CD14-positive monocyte (primary cell): ENCODE data around the gene SCFD1. TPM values are rescaled to one million over a fixed set of nuclear protein-coding genes. Genes with fewer than 3 reads are reported as not detected.

Experiments used
- DNase-seq, 3 donors: peaks; one replicate each; pipeline ENCODE4 v3.0.0-alpha.2; 2011 to 2022
- H2AFZ ChIP-seq: 2 replicates; pipeline ENCODE4 v1.6.0; 2012; ENCODE audit warnings: mild to moderate bottlenecking, low read depth, low read length, inconsistent platforms; ENCODE audit not compliant: insufficient read depth, poor library complexity, severe bottlenecking
- H3K27ac ChIP-seq, 2 donors: 1 replicate in 1 of 2; 2 replicates in 1 of 2; pipeline ENCODE4 v1.5.1; 2012 to 2013; ENCODE audit warnings: low read length in 2 of 2, control low read depth in 1 of 2, inconsistent platforms in 1 of 2, low read depth in 1 of 2, mild to moderate bottlenecking in 1 of 2
- H3K27me3 ChIP-seq, 2 donors: one replicate each; pipeline versions ENCODE4 v1.6.0 to v1.6.1; 2011 to 2013; ENCODE audit warnings: low read length in 2 of 2; ENCODE audit not compliant: control insufficient read depth in 2 of 2, insufficient read depth in 2 of 2
- H3K36me3 ChIP-seq, 2 donors: replicated peaks in 1 of 2; 1 replicate in 1 of 2; 2 replicates in 1 of 2; pipeline versions ENCODE4 v1.5.1 to v1.6.1; 2012 to 2013; ENCODE audit warnings: low read length in 2 of 2, control low read depth in 1 of 2, inconsistent platforms in 1 of 2, mild to moderate bottlenecking in 1 of 2; ENCODE audit not compliant: insufficient read depth in 2 of 2, control insufficient read depth in 1 of 2
- H3K4me1 ChIP-seq, 2 donors: 1 replicate in 1 of 2; 2 replicates in 1 of 2; pipeline versions ENCODE4 v1.5.1 to v1.6.1; 2012 to 2013; ENCODE audit warnings: low read length in 2 of 2, control low read depth in 1 of 2, inconsistent platforms in 1 of 2, mild to moderate bottlenecking in 1 of 2, moderate library complexity in 1 of 2; ENCODE audit not compliant: insufficient read depth in 2 of 2, control insufficient read depth in 1 of 2
- H3K4me2 ChIP-seq: replicated peaks from 2 replicates; pipeline ENCODE3; 2012; ENCODE audit warnings: low read length, moderate library complexity, mild to moderate bottlenecking; ENCODE audit not compliant: poor library complexity, severe bottlenecking; ENCODE audit errors: extremely low read depth
- H3K4me3 ChIP-seq, 3 experiments: fragments of 200-600 bp in 1 of 3; sonication (generic) in 1 of 3; replicated peaks in 1 of 3; 1 replicate in 2 of 3; 2 replicates in 1 of 3; pipeline ENCODE4 v1.5.1; 2011 to 2013; ENCODE audit warnings: low read length in 3 of 3, mild to moderate bottlenecking in 3 of 3, control low read depth in 2 of 3, low read depth in 2 of 3, inconsistent platforms in 1 of 3, moderate library complexity in 1 of 3
- H3K79me2 ChIP-seq: 2 replicates; pipeline ENCODE4 v1.6.0; 2012; ENCODE audit warnings: mild to moderate bottlenecking, control low read depth, inconsistent platforms, low read length, moderate library complexity; ENCODE audit not compliant: insufficient read depth
- H3K9ac ChIP-seq: 2 replicates; pipeline ENCODE4 v1.6.0; 2017; ENCODE audit warnings: low read length, mild to moderate bottlenecking; ENCODE audit not compliant: insufficient read depth, poor library complexity, severe bottlenecking
- H3K9me3 ChIP-seq, 2 donors: replicated peaks in 1 of 2; 1 replicate in 1 of 2; 2 replicates in 1 of 2; pipeline versions ENCODE4 v1.5.1 to v1.6.1; 2012 to 2013; ENCODE audit warnings: low read length in 2 of 2, control low read depth in 1 of 2; ENCODE audit not compliant: control insufficient read depth in 1 of 2, insufficient read depth in 1 of 2
- H4K20me1 ChIP-seq: 2 replicates; pipeline ENCODE4 v1.6.0; 2012; ENCODE audit warnings: mild to moderate bottlenecking, low read length, control low read depth, moderate library complexity; ENCODE audit not compliant: insufficient read depth
- H3K27ac Mint-ChIP-seq, 7 donors: one replicate each; pipeline ENCODE4 v1.8.0; 2020; ENCODE audit warnings: mild to moderate bottlenecking in 7 of 7, mixed read lengths in 7 of 7, moderate library complexity in 6 of 7, inconsistent platforms in 2 of 7
- H3K27me3 Mint-ChIP-seq, 3 donors: one replicate each; pipeline ENCODE4 v1.8.0; 2021 to 2022; ENCODE audit warnings: low read depth in 3 of 3, mild to moderate bottlenecking in 3 of 3, mixed read lengths in 3 of 3, moderate library complexity in 3 of 3, inconsistent platforms in 1 of 3
- H3K36me3 Mint-ChIP-seq, 2 donors: one replicate each; pipeline ENCODE4 v1.8.0; 2020; ENCODE audit warnings: mixed read lengths in 2 of 2, inconsistent platforms in 1 of 2, mild to moderate bottlenecking in 1 of 2
- H3K4me1 Mint-ChIP-seq: one replicate; pipeline ENCODE4 v1.8.0; 2020; ENCODE audit warnings: mild to moderate bottlenecking, mixed read lengths
- H3K4me3 Mint-ChIP-seq, 2 donors: one replicate each; pipeline ENCODE4 v1.8.0; 2020; ENCODE audit warnings: mild to moderate bottlenecking in 2 of 2, mixed read lengths in 2 of 2, moderate library complexity in 1 of 2
- H3K9me3 Mint-ChIP-seq, 7 donors: one replicate each; pipeline ENCODE4 v1.8.0; 2020 to 2022; ENCODE audit warnings: mixed read lengths in 7 of 7, mild to moderate bottlenecking in 6 of 7, moderate library complexity in 6 of 7, inconsistent platforms in 2 of 7
- WGBS: methylation state at CpG from one replicate; pipeline ENCODE4 v1.1.5; 2013; ENCODE audit warnings: missing lambda C conversion rate; ENCODE audit not compliant: insufficient coverage; 5-methylcytosine and 5-hydroxymethylcytosine counted together
- intact Hi-C, 2 donors: fragments of 100-400 bp; cut with micrococcal nuclease; formaldehyde crosslinking; loops; one replicate each; pipeline versions ENCODE4 v1.15.0 to v1.15.1; 2023
- polyA plus RNA-seq, 3 donors: library from polyadenylated mRNA; depleted of rRNA in 1 of 3; unstranded in 2 of 3; stranded (reverse) in 1 of 3; fragments of 300-500 nt in 2 of 3; fragments of >200 nt in 1 of 3; fragmentation: Illumina TruSeq in 2 of 3; gene quantifications; 1 replicate in 2 of 3; 2 replicates in 1 of 3; pipeline ENCODE4 v1.2.3, GENCODE V29; 2012 to 2021
- TF ChIP-seq, protein P1 (sequence below): fragments of 200-600 bp; IDR thresholded peaks from one replicate; pipeline ENCODE4 v1.8.0; 2022; ENCODE audit warnings: antibody characterized with exemption, mild to moderate bottlenecking

Gene SCFD1
- polyA plus RNA-seq, 3 donors = 33.1 to 64.1 (median 44.9) TPM

DNA sequence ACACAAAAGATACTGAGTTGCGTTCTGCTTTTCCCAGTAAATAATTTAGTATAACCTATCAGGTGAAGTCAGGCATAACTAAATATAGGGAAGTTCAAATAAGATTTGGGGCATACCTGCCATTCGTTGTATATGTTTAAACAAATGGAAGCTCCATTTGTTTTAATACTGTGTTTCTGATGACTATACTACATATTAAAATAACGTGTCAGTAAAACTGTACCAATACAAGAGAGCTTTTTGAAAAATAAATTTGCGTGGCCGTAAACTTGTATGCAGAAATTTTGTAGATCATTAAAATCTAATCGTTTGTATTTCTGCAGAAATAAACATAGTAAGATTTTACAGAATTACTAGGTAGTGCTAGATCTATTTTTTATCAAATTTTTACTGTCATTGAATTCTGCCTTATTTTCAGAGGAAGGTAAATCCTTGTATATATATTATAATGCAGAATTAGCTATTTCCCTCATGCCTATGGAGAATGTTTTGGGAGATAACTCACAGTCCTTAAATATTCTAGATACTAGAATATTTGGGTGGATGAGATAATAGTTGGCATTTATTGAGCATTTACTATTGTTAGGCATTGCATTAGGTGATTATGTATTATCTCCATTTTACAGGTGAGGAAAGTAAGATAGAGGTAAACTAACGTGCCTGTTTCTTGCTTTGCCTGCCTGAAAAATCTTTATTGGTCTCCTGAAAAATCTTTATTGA is 1.5 kb downstream of the SCFD1 start:
- H3K36me3 ChIP-seq = peaks cover 4 to 16% of the 10 kb centered on the region in 2 donors
- H3K9ac ChIP-seq = no peak overlapping the region
- peaks cover 30% of the 10 kb centered on the region for H4K20me1 ChIP-seq
- no peaks in the 10 kb centered on the region for H3K27me3 ChIP-seq
- peaks cover 65% of the 10 kb centered on the region for H3K79me2 ChIP-seq
- H3K9me3 ChIP-seq = no peaks in the 10 kb centered on the region
- Mint-ChIP-seq H3K27ac (peak overlapping the region in 2 of 7 donors; percentile 1 to 59), H3K27me3 (no peaks in the 10 kb centered on the region), H3K4me1 (peaks cover 33% of the 10 kb centered on the region), H3K9me3 (no peaks in the 10 kb centered on the region), H3K4me3 (peak overlapping the region in 1 of 2 donors; percentile 11), H3K36me3 (peaks cover 14 to 19% of the 10 kb centered on the region in 2 donors)
- peak overlapping the region; percentile 86 for H3K4me2 ChIP-seq
- no peak for DNase-seq
- WGBS = no CpG with 5 or more reads among the region's 7 CpGs
- intact Hi-C loops = no loop called here
- H3K4me1 ChIP-seq = peaks cover 28 to 42% of the 10 kb centered on the region in 2 donors
- H3K4me3 ChIP-seq = peak overlapping the region in 1 of 3 experiments; percentile 97
- H2AFZ ChIP-seq = no peak overlapping the region
- peak overlapping the region in 1 of 2 donors; percentile 6 for H3K27ac ChIP-seq
- TF ChIP-seq, protein P1, sequence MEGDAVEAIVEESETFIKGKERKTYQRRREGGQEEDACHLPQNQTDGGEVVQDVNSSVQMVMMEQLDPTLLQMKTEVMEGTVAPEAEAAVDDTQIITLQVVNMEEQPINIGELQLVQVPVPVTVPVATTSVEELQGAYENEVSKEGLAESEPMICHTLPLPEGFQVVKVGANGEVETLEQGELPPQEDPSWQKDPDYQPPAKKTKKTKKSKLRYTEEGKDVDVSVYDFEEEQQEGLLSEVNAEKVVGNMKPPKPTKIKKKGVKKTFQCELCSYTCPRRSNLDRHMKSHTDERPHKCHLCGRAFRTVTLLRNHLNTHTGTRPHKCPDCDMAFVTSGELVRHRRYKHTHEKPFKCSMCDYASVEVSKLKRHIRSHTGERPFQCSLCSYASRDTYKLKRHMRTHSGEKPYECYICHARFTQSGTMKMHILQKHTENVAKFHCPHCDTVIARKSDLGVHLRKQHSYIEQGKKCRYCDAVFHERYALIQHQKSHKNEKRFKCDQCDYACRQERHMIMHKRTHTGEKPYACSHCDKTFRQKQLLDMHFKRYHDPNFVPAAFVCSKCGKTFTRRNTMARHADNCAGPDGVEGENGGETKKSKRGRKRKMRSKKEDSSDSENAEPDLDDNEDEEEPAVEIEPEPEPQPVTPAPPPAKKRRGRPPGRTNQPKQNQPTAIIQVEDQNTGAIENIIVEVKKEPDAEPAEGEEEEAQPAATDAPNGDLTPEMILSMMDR = no peak

DNA sequence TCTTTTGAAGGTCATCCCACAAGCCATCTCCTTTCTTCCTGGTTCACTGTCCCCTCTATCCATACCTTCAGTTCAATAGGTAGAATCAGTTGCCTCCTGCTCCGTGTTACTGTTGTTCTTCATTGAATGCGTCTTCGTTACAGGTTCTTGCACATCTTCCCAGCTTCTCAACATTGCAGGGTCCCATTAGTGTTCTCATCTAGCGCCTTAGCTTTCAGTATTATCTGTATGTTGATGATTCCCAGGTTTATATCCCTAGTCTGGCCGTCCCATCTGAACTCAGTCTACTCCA is 2.0 kb downstream of the SCFD1 start:
- Mint-ChIP-seq H3K27me3 (no peaks in the 10 kb centered on the region), H3K4me1 (peaks cover 33% of the 10 kb centered on the region), H3K4me3 (no peak overlapping the region), H3K9me3 (no peaks in the 10 kb centered on the region), H3K27ac (peak overlapping the region in 3 of 7 donors; percentile 1 to 59 (median 20)), H3K36me3 (peaks cover 17 to 22% of the 10 kb centered on the region in 2 donors)
- DNase-seq = no peak
- no peak overlapping the region for H3K4me3 ChIP-seq
- peak overlapping the region in 1 of 2 donors; percentile 6 for H3K27ac ChIP-seq
- no peak overlapping the region for H3K9ac ChIP-seq
- no peak overlapping the region for H2AFZ ChIP-seq
- TF ChIP-seq, protein P1 = no peak
- intact Hi-C loops = no loop called here
- no peak overlapping the region for H3K4me2 ChIP-seq
- peaks cover 70% of the 10 kb centered on the region for H3K79me2 ChIP-seq
- no peaks in the 10 kb centered on the region for H3K27me3 ChIP-seq
- H3K36me3 ChIP-seq = peaks cover 4 to 16% of the 10 kb centered on the region in 2 donors
- H3K4me1 ChIP-seq = peaks cover 28 to 42% of the 10 kb centered on the region in 2 donors
- WGBS = 100% methylated on average over 1 of the region's 5 CpGs
- no peaks in the 10 kb centered on the region for H3K9me3 ChIP-seq
- H4K20me1 ChIP-seq = peaks cover 35% of the 10 kb centered on the region
